ENCODE measurements around the gene ATOSB.

Gene ATOSB

GRCh38 chr9:35112257-35113020, 3.2 kb downstream of the ATOSB start:
- DNase-seq (ENCODE audit: low read depth in 2 of 2), result no peak

GRCh38 chr9:35111001-35111933, 4.4 kb downstream of the ATOSB start:
- peak; percentile 89 to 94 for DNase-seq (ENCODE audit: low read depth in 2 of 2)

GRCh38 chr9:35110327-35110761, 5.3 kb downstream of the ATOSB start:
- DNase-seq (ENCODE audit: low read depth in 2 of 2), result no peak

- no peak for DNase-seq (ENCODE audit: low read depth in 2 of 2)
Observed at GRCh38 chr9:35108946-35109575, 6.6 kb downstream of the ATOSB start.

GRCh38 chr9:35108461-35108860, 7.2 kb downstream of the ATOSB start:
- DNase-seq (ENCODE audit: low read depth in 2 of 2), result no peak

GRCh38 chr9:35107297-35108290, 8.1 kb downstream of the ATOSB start:
- no peak for DNase-seq (ENCODE audit: low read depth in 2 of 2)

- DNase-seq (ENCODE audit: low read depth in 2 of 2), result no peak
Observed at GRCh38 chr9:35106343-35106730, 9.3 kb downstream of the ATOSB start.

- no peak for DNase-seq (ENCODE audit: low read depth in 2 of 2)
Observed at GRCh38 chr9:35105571-35106342, 9.9 kb downstream of the ATOSB start.

GRCh38 chr9:35105126-35105525, 10.5 kb downstream of the ATOSB start:
- no peak for DNase-seq (ENCODE audit: low read depth in 2 of 2)

GRCh38 chr9:35104586-35104985, 11.1 kb downstream of the ATOSB start:
- no peak for DNase-seq (ENCODE audit: low read depth in 2 of 2)

GRCh38 chr9:35103660-35104191, 11.9 kb downstream of the ATOSB start:
- no peak for DNase-seq (ENCODE audit: low read depth in 2 of 2)

GRCh38 chr9:35102769-35103659, 12.6 kb downstream of the ATOSB start, which contains the start of gene STOML2:
STOML2 (minus strand) TSS chr9:35103131; CDS start chr9:35103094, 37 bp downstream.
- DNase-seq (ENCODE audit: low read depth in 2 of 2), result peak; percentile 82 to 85

GRCh38 chr9:35102465-35102768, 13.2 kb downstream of the ATOSB start:
- no peak for DNase-seq (ENCODE audit: low read depth in 2 of 2)

GRCh38 chr9:35097573-35097972, 18.1 kb downstream of the ATOSB start:
- no peak for DNase-seq (ENCODE audit: low read depth in 2 of 2)

- peak; percentile 70 to 80 for DNase-seq (ENCODE audit: low read depth in 2 of 2)
Observed at GRCh38 chr9:35096035-35096849, 19.4 kb downstream of the ATOSB start, which contains the start of gene PIGO. PIGO (minus strand) TSS chr9:35096591; CDS start chr9:35095565, 1,026 bp downstream.

GRCh38 chr9:35091536-35091935, 24.1 kb downstream of the ATOSB start:
- DNase-seq (ENCODE audit: low read depth in 2 of 2), result no peak

GRCh38 chr9:35089434-35089833, 26.2 kb downstream of the ATOSB start:
- no peak for DNase-seq (ENCODE audit: low read depth in 2 of 2)

GRCh38 chr9:35085078-35085477, 30.6 kb downstream of the ATOSB start:
- DNase-seq (ENCODE audit: low read depth in 2 of 2), result no peak

All from stimulated activated CD8-positive, alpha-beta memory T cell treated with anti-CD3 and anti-CD28 coated beads, Interleukin-2, amount 100 ng/mL, for 1 hour (primary cell).